Ammon's horn (tissue), 1 donor: ENCODE data around the gene IL9.

Experiments used
- DNase-seq: peaks from one replicate; pipeline ENCODE4 v3.0.0-alpha.2; 2016; ENCODE audit warnings: low spot score

Gene IL9

GRCh38 chr5:135891268-135891667 lies 4.4 kb downstream of the IL9 start:
- DNase-seq, result no peak

DNA sequence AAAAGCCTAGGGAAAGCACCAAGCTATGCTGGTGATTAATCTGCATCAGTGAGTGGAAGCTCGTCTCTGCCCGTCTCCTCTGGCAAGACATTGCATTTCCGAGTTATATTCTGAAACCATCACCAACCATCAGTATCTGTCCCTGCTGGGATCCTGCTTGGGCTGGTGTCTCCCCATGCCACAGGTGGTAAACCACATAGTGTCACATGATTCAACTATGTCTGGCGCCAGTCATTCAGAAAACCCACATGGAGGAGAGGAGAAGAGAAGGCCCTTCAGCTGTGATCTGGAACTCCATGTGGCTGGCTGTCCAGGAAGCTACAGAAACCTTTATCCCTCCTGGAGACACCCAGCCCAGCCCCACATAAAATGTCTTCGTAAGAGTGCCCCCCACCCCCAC lies 4.8 kb downstream of the IL9 start:
- no peak for DNase-seq

DNA sequence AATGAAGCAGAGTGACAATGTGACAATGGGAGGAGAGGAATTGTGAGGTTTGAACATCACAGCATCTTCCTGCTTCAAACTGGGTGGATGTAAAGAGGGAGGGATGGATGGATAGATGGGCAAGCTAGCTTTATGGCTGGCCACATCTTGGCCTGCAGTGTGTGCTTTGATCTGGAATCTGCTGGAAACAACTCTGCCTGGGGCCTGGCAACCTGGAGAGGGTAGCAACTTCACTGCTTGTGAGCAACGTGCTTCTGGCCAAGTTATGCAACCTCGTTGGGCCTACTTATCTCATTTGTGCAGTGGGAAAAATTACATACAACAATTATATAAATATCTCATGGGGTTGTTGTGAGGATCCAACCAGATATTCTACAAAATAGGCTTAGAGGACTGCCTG lies 5.3 kb downstream of the IL9 start:
- DNase-seq, result no peak

GRCh38 chr5:135887881-135888614 lies 7.6 kb downstream of the IL9 start:
- no peak for DNase-seq

DNA sequence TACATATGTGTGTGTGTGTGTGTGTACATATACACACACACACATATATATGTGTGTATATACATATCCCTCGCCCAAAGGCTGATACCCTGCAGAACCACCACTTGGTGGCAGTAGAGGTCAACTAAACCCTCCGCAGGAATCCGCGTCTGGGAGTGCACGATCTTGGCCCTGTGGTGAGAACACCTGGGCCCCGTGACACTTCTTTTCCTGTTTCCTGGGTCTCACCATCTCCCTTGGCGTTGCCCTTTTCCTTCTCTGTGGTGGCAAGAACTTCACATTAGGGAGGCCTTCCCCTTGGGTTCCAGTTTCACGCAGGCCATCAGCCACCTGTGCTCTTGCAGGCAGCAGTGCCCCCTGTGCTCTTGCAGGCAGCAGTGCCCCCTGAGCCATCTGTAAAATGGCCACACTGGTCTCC lies 8.2 kb downstream of the IL9 start:
- peak; percentile 71 for DNase-seq

DNA sequence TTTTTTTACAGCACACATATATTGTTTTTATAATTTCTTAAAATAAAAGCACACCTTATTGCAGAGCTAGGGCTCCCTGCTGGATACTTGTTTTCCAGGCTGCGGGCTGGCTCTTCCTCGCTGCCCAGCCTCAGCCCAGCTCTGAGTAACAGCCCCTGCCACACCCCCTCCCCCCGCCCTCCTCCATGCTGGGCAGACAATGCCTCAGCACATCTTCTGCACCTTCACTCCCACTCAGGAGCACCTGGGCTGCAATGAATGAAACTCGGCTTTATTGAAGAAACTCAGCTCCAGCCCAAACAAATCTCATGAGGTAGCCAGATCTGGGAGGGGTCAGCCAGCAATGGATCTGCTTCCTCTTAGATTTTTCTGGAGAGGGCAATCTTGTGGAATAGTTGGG lies 9.5 kb downstream of the IL9 start:
- no peak for DNase-seq

- DNase-seq, result no peak
These were observed 10.6 kb downstream of the IL9 start for GRCh38 chr5:135885031-135885430.

GRCh38 chr5:135883441-135883840 lies 12.2 kb downstream of the IL9 start:
- DNase-seq, result no peak

GRCh38 chr5:135883026-135883425 lies 12.6 kb downstream of the IL9 start:
- no peak for DNase-seq

DNA sequence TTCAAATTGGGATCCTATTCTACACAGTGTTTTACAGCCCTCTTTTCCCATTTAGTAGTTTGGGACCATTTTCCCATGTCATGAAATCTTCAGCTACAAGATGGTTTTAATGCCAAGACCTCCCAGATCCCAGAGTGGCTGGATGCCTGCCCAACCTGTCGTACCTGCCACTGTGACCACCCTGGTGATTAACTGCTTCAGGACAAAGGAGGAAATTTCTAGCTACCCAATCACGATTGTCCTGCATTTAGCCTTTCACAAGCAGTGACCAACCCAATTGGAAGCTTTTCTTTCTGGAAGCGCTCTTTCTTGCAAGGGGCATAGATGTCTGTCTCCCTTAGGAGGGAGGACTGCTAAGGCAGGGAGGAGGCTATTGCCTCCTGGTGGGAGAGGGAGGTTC lies 13.8 kb downstream of the IL9 start:
- DNase-seq, result no peak

- DNase-seq, result peak; percentile 69
These were observed 14.4 kb downstream of the IL9 start for GRCh38 chr5:135881244-135881643.

- no peak for DNase-seq
These were observed 14.8 kb downstream of the IL9 start for GRCh38 chr5:135880801-135881200.

- no peak for DNase-seq
These were observed 15.4 kb downstream of the IL9 start for GRCh38 chr5:135880278-135880677.

GRCh38 chr5:135879591-135879990 lies 16.1 kb downstream of the IL9 start:
- DNase-seq, result no peak

DNA sequence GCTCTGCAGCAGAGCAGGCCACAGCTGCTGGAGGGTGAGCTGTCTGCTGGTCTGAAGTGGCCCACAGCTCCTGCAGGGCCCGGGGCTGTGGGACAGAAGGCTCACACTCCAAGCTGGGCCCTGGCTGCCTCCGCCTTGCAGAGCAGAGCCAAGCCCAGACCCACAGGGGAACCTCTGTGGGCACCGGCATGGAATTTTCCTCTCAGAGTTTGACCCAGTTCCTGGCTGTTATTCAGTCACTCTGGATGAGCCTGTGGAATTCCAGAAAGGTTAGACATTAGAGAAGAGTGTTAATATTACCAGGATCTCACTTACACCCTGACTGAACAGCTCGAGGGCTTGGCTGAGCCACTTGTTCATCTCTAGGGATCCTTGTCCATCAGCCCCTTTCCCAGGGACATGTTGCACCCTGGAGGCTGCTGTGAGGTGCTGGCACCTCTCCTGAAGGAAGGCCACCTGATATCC lies 17.5 kb downstream of the IL9 start:
- peak; percentile 30 for DNase-seq

DNA sequence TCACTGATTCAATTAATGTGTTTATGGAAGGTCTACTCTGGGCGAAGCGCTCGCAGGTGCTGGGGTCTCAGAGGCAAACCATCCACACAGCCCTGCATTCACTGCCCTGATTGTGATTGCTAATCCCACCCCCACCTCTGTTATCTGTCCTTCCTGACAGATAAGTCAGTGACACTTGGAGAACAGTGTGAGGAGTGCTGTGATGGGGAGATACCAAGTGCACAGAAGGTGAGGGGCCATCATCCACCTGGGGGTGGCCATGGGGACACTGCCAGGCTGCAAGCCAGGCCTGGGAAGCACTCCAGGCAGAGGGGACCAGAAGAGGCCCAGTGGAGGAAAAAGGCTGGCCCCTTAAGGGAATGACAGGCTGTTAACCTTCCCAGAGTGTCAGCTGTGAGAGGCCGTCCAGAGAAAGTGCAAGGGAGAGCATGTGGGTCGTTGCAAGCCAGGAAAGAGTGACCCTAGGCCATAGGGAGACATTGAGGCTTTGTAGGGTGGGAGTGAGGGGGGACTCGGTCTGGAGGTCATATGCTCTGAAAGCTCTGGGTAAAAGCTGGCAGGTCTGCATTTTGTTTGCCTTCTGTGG lies 18.0 kb downstream of the IL9 start:
- DNase-seq, result no peak

DNA sequence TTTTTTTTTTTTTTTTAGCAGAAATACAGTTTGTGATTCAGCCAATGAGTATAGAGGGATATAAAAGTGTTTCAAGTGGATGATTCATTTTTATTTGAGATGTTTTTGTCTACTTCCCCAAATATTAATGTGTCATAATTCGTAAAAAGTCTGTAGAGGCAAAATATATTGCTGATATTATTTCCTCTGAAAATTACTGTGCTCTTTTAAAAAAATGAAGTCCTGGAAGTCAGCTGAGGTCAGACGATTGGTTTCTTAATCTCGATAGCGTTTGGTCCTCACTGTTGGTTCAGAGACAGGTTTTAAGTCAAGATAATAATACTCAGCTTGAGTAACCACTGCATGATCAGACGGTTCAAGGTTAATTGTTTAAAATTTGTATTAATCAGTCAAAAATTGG lies 19.5 kb downstream of the IL9 start:
- no peak for DNase-seq

GRCh38 chr5:135875567-135875966 lies 20.1 kb downstream of the IL9 start:
- DNase-seq, result no peak

DNA sequence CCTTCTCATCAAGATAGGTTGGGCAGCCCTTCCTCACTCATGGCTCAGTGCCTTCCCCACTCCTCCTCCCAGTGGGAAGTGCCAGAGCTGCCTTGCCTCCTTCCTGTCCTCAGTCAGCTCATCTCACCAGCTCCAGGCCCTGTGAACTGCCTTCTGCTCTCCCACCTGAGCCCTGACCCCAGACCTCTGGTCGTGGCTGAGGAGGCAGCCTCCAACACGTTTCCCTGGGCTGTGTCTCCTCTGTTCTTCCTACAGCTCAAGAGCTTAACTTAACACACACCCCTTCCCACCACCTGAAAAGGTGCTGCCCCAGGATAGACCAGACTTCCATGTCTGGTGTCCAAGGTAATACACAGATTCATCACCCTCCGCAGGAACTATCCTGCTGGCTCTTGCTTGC lies 21.2 kb downstream of the IL9 start:
- no peak for DNase-seq

DNA sequence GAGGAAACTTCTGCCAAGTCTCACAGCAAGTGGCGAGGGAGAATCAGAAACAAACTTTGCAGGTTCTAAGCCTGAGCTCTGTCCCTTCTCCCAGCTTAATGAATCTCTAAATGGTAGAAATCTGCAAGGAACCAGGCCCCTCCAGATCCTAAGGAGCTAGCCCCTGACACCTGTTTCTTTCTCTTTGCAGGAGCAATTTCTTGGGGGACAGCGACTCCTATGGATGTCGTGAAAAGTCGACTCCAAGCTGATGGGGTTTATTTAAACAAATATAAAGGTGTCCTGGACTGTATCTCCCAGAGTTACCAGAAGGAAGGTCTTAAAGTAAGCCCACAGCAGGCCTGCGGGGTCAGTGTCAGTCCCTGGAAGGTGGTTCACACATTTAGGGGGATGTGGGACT lies 21.8 kb downstream of the IL9 start:
- DNase-seq, result no peak

GRCh38 chr5:135871268-135871915 lies 24.2 kb downstream of the IL9 start:
- no peak for DNase-seq

DNA sequence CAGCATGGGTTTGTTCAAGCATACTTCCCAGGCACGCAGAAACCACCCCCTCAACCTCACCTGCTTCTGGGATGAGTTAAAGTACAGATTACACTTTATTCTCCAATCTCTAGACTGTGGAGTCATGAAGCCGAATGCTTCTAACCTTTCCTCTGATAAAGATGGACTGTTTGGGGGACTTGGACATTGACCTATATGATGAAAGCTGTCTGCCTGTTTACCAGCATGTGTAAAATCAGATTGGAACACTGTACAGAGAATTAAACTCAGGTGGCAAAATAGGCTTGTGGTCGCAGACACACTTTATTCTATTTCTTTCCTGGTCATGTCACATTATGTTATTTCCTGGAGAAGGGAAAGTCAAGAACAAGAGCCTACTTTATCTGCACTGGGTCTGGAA lies 25.7 kb downstream of the IL9 start:
- no peak for DNase-seq

- no peak for DNase-seq
These were observed 26.4 kb downstream of the IL9 start for GRCh38 chr5:135869276-135869675.
